HK-2 (cell line): Measurements from ENCODE around the gene CALD1.

Experiments used
- DNase-seq: peaks from one replicate; pipeline ENCODE4 v3.0.0-alpha.2; 2018; ENCODE audit not compliant: unreplicated experiment

The CALD1 gene

DNA sequence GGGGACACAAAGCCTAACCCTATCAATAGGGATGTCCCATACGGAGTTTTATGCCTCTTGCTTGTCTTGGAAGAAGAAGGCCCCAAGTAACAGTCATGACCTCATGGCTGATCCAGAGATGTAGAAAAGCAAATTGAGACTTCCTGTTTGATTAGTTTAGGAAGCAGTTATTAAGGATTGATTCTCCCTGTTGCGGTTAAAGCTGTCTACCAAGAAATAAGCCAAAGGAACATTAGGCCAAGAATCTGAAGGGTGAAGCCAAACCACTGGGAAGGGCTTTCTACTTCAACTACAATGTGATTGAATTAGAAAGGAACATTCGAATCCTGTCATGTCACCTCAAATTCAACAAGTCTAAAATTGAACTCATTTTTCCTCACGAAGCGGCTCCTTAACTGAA, 146.3 kb downstream of the CALD1 start:
- DNase-seq = no peak

DNA sequence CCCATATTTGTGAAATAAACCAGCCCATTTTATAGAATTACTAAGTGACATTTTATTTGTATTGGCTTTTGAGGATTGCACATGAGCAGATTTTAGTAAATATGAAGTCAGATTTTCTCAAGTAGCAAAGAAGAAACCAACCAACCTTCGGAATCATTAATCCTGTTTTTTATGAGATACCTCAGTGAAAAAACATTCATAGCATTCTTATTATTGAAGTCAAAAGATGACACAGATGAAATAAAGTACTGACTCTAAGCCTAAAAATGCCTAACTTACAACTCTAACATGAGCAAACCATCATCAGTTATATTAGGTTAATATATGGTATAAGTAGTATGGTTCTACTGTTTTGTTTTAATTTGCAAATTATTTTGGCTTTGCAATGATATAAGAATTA, 147.0 kb downstream of the CALD1 start:
- DNase-seq = no peak

DNA sequence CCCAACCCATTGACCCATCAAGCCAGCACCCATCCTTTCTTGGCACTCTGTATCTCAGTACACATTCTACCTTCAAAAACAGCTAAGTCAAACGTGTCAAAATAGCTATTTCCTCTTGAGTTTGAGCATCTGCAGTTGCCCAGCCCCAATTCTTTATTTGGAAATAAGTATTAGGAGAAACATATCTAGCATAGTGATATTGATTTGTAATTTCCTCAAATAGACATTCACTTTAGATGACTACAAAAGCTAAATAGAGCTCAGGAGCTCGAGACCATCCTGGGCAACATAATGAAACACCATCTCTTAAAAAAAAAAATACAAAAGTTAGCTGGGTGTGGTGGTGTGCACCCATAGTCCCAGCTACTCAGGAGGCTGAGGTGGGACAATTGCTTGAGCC, 147.6 kb downstream of the CALD1 start:
- DNase-seq = no peak

DNA sequence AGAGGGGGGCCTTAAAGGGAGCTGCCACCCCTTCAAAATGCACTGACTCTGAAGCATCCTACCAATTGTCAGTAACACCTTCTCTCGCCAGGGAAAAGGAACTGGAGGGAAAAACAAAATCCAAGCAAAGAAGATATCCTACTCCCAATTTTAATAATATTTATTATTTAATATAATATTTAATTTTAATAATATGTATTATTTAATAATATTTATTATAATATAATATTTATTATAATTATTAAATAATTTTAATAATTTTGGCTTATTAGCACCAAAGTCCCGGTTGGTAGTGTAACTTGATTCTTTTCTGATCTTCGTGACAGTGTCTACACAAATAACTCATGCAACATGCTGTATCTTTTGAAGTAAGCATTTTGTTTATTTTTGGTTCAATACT, 148.3 kb downstream of the CALD1 start:
- no peak for DNase-seq

DNA sequence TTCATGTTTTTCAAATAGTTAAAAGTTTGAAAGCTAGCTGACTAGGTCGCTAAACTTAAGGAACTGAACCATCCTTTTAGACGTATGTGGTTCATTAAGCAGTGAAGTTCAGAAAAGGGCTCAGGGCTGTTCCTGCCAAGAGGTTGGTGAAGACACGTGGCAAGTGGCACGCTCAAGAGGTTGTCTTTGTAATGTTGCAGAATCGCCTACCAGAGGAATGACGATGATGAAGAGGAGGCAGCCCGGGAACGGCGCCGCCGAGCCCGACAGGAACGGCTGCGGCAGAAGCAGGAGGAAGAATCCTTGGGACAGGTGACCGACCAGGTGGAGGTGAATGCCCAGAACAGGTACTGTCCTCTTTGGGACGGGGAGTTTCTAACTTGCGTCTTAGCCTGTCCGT, 149.1 kb downstream of the CALD1 start:
- DNase-seq = no peak

DNA sequence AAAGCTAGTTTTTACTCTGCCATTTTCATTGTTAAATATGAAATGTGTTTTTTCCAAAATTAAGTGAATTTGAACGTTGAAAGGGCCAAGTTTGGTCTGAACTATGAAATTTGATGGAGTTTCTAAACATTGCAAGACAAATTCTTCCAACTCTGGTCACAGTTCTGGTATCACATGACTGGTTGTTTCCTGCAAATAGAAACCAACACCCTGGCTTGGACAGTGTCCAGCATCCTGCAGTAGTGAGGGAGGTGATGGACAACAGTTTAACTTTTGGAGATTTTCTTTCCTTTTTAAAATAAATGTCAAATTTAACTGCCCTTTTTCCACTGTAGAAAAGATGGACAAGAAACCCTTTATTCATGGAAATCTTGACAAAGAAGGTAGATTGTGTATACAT, 152.1 kb downstream of the CALD1 start:
- DNase-seq = no peak

DNA sequence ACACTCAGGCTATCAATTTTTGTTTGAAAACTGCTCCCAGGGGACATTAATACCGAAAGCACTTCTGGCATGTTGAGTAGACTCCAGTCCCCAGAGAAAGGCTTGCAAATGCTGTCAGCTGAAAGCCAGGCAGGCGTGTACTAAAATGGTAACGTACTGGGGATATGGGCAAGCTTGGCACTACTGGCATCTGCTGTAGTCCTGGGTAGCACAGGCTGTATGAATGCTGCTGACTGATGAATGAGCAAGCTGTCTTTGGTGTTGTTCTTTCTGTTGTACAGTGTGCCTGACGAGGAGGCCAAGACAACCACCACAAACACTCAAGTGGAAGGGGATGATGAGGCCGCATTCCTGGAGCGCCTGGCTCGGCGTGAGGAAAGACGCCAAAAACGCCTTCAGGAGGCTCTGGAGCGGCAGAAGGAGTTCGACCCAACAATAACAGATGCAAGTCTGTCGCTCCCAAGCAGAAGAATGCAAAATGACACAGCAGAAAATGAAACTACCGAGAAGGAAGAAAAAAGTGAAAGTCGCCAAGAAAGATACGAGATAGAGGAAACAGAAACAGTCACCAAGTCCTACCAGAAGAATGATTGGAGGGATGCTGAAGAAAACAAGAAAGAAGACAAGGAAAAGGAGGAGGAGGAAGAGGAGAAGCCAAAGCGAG, 153.4 kb downstream of the CALD1 start:
- DNase-seq = no peak

DNA sequence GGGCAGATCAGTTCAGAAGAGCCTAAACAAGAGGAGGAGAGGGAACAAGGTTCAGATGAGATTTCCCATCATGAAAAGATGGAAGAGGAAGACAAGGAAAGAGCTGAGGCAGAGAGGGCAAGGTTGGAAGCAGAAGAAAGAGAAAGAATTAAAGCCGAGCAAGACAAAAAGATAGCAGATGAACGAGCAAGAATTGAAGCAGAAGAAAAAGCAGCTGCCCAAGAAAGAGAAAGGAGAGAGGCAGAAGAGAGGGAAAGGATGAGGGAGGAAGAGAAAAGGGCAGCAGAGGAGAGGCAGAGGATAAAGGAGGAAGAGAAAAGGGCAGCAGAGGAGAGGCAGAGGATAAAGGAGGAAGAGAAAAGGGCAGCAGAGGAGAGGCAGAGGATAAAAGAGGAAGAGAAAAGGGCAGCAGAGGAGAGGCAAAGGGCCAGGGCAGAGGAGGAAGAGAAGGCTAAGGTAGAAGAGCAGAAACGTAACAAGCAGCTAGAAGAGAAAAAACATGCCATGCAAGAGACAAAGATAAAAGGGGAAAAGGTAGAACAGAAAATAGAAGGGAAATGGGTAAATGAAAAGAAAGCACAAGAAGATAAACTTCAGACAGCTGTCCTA, 154.1 kb downstream of the CALD1 start:
- DNase-seq = no peak

DNA sequence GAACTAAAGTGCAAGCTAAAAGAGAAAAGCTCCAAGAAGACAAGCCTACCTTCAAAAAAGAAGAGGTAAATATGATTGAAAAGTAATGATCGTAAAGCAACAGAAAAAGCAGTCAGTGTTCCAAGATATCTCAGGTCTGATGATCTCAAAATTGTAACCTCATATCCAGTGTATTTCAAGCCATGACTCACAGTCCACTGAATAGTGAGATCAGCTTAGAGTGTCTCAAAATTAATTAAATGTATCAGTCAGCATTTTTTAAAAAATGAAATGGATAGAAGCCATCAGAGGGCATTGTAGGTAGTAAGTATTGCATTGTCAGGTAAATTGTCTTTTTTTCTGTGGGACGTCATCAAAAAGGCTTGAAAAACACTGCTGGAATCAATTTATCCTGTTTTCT, 156.3 kb downstream of the CALD1 start:
- DNase-seq = no peak

DNA sequence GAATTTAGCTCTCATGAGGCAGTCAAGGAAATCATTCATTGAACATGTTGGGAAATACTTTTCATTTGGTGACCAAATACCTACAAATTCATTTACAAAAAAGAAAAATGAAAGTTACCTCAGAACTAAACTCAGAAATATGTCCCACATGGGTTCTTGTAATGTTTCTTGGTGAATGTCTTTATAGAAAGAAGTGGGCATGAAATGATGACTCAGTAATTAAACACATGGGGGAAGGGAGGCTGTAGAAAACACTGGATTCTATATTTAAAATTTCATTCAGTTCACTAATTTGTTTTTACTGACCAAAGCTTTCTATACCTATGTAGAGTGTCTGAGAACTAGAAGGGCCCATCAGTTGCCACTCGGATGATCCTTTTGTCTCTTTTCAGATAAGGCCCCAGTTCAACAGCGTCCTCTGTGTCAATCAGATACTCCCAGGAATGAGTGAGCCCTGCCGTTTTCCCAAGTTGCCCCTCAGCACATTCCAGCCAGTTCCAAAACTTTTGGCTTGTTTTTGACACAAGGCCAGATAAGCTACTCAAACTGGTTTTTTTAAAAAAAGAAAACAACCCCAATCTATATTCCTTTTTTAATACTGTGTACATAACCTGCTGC, 157.6 kb downstream of the CALD1 start:
- DNase-seq = no peak

DNA sequence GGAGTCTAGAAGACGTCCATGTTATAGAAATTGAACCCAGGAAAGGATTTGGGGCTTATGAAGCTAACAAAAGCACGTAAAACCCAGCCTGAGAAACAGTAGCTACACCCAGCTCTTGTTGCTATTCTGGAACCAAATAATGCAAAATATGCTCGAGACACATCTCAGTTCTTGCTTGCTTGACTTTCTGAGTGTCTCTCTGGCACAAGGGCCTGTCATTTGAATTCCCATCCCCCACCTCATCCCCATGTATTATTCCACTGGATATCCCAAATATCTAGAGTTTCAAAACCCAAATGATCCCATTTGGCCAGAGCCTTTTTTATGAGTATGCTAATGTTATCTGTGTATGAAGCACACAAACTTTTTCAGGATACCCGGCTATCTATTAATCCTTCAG, 158.7 kb downstream of the CALD1 start:
- no peak for DNase-seq

DNA sequence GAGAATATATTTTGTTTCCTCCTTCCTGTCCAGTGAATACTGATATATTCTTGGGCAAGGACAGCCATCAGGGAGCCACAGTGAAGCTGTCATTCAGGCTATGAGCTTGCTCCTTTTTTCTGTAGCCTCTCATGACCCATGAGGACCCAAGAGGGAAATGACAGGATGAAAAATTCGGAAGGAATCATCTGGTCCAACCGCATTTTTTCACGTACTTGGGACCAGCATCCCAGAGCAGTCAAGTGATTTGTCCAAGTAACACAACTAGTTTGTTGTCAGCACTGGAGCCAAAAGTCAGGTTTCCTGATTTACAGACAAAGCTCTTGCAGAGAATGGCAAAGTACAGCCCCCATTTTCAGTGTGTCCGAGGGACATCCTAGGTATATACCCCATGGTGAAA, 159.7 kb downstream of the CALD1 start:
- no peak for DNase-seq

DNA sequence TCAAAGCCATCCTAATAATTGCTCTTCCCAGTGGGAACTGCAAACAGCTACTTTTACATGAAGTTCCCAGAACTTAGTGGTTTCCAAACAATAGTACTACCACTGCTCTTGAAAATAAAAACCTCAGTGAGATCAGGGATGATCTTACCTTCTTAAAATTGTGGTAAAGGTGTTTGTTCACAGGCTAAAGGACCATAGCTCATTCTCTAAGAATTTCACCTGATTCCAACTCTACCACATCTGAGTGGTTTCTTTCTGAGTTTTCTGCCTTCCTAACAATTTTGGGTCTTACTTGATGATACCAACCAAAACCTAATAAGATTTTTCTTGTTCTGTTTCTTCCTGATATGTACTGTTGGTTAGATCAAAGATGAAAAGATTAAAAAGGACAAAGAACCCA, 161.3 kb downstream of the CALD1 start:
- DNase-seq = no peak

DNA sequence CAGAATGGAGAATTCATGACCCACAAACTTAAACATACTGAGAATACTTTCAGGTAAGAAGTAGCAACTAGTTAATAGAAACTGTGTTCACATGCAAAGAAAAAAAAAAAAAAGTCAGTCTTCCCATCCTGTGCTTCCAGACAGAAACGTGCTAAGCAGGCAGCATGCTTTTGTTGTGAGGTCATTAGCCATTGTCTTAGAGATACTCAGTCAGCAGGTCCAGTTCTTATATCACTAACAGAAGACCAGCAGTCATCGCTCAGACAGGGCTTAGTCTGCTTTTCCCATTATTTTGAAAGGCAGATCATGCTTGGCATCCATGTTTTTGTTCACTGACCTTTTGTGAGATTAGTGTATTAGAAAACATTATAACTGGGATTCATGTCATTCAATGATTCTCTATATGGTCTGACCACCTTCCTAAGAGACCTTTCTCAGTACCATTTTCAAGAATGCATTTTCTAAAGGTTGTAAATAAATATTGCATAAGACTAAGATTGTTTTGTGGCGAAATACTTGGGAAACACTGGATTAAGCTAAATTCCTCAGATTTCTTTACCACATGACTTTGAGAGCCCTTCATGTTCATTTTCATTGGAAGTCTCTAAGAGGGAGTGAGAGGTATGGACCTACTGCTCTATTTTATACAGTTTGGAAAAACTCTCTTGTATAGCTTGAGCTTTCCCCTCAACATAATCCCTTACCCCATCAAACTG, 161.9 kb downstream of the CALD1 start:
- DNase-seq = peak; percentile 48

DNA sequence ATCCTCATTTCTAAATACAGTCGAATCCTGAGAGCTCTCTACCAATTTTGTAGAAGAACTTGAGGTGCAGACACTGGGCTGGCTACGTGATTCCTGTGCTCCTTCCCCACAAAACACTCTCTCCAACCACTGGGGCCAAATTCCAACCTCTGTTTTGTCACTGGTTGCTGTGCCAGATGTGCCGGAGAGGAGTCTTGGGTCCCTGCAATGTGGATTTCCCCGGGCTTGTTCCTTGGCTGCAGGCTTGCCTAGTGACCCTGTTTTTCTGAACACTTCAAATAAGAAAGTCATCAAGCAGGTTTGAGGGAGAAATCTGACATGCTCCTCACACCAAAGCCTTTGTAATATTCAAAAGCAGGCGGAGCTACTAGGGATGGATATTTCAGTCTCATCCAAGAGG, 162.5 kb downstream of the CALD1 start:
- no peak for DNase-seq

DNA sequence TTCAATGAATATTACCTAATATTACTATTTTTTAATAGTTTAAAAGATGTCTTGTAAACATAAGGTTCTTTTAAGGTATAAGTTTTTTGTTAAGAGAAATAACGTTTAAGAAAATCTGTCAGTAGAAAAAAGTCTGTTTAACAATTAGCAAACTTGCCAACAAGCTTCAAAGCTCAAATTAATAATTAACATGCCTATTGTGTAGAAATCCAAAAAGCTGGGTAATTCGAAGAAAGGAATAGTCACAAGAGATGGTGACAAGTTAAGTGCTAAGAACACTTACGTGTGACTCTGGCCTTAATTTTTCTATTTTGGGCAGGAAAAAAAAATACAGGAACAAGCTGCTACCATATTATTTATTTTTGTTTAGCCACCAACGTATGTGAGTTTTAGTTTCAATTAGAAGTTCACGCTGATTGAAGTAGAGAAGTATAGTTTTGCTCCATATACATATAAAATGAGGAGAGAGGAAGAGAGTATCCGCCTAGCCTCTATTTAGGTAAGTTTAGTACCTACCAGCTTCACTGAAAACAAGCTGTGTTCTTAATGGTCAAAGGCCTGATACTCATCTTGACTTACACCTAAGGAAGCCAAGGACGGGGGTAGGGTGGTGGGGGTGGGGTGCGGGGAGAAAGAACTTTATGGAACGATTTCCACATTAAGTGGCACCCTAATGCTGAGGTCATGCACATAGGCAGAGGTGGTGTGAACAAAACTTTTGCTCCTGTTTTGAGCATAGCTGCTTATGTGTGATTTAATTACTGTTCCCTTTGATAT, 163.4 kb downstream of the CALD1 start:
- DNase-seq = no peak

DNA sequence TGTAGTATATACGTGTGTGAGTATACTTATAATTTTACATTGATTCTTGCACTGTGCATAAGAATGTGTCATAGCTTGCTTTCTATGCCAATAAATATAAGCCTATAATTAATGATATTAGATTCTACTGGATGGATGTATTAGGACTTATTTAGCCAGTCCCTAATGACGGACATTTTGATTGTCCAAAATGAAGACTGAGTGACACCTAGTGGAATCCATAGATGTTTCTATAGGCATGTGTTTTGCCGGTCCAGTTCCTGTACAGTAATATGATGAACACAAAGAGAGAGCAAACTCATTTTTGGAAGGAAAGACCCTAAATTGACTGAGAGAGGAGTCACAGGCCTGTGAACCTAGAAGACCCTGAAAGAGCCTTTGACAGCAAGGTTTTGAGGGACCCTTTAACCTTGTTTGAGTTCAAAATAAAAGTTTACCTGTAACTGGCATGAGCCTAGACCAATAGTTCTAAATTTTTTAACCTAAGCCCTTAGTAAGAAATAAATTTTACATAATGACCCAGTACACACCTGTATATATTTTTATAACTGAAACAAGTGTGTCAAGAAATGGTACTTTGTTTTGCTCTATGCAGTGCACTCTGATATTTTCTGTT, 164.5 kb downstream of the CALD1 start:
- DNase-seq = no peak

DNA sequence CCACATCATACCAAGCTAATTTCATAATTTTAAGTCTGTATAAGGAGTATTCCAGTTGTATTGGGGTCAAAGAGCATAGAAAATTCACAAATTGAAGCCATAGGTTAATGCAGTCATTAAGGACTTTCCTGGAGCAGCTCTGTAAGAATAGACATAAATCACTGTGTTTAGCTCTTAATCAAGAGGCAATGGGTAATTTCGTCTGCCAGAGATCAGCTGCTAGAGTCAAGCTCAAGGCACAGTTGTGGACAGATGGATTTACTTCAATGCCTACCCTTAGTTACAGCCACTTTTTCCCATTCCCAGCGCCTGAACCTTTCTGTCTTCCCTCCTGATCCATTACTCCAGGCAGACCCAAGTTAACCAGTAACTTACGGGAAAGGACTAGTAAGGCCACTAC, 166.3 kb downstream of the CALD1 start:
- DNase-seq = no peak

DNA sequence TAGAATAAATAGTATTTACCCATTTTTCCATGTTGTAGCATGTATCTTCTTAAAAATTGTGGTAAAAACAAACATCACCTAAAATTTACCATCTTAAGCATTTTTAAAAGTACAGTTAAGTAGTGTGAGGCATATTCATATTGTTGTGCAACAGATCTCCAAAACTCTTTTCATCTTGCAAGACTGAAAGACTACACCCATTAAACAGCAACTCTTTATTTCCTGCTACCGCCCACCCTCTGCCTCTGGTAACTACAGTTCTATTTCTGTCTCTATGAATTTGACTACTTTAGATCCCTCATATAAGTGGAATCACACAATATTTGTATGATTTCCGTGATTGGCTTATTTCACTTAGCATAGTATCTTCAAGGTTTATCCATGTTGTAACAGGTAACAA, 166.8 kb downstream of the CALD1 start:
- no peak for DNase-seq

DNA sequence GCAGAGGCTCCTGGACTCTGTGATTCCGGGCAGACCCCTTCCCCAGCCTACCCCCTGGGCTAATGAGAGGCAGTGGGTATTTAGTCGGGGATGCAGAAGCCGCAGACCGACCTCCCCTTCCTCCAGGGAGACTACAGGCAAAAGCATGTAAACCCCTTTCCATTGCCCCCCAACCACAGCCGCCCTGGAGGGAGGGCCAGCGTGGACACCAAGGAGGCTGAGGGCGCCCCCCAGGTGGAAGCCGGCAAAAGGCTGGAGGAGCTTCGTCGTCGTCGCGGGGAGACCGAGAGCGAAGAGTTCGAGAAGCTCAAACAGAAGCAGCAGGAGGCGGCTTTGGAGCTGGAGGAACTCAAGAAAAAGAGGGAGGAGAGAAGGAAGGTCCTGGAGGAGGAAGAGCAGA, 167.9 kb downstream of the CALD1 start:
- DNase-seq = no peak

DNA sequence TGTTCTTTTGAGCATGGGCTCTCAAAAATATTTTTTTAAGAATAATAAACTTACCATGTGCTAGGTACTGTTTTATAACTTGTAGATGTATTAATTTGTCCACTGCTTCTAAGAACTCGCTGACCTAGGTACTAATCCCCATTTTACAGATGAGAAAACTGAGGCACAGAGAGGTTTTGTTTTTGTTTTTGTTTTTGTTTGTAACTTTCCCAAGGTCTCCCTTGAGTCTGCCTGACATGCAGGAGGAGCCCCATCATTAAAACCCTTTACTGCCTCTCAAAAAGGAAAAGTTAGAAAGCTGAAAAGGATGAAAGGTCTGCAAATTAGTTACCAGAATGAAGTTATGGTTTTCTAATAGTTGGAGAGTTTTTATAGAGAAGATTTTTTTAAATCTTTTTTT, 168.4 kb downstream of the CALD1 start:
- DNase-seq = no peak

DNA sequence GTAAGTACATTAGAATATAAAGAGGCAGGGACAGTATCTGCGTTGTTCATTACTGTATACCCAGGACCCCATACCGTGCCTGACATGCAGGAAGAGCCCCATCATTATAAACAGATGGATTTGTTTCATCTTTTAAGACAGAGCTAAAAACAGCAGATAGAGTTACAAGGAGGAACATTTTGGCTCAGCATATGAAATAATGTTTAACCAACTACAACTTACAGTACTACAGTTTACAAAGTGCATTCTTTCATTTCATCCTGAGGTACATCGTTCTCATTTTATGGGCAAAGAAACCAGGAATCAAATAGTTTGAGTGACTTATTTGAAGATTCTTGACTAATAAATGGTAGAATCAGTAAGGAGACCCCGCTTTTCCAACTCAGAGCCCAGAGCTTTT, 168.8 kb downstream of the CALD1 start:
- no peak for DNase-seq
